ENCODE results near the gene CHD6.

The CHD6 gene

GRCh38 chr20:41371371-41371770 lies 246.8 kb downstream of the CHD6 start:
- CTCF ChIA-PET: no interaction called here
- H3K4me3 ChIP-seq (ENCODE audit: low read depth, low read length): no peak overlapping the region
- POLR2A ChIA-PET: no interaction called here
- TF ChIP-seq, protein P1, sequence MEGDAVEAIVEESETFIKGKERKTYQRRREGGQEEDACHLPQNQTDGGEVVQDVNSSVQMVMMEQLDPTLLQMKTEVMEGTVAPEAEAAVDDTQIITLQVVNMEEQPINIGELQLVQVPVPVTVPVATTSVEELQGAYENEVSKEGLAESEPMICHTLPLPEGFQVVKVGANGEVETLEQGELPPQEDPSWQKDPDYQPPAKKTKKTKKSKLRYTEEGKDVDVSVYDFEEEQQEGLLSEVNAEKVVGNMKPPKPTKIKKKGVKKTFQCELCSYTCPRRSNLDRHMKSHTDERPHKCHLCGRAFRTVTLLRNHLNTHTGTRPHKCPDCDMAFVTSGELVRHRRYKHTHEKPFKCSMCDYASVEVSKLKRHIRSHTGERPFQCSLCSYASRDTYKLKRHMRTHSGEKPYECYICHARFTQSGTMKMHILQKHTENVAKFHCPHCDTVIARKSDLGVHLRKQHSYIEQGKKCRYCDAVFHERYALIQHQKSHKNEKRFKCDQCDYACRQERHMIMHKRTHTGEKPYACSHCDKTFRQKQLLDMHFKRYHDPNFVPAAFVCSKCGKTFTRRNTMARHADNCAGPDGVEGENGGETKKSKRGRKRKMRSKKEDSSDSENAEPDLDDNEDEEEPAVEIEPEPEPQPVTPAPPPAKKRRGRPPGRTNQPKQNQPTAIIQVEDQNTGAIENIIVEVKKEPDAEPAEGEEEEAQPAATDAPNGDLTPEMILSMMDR (IDR thresholded peaks at IDR 0.05; ENCODE audit: insufficient read depth, low read length, missing control alignments): no peak
- no peak for DNase-seq (ENCODE audit: low read depth, low spot score)

DNA sequence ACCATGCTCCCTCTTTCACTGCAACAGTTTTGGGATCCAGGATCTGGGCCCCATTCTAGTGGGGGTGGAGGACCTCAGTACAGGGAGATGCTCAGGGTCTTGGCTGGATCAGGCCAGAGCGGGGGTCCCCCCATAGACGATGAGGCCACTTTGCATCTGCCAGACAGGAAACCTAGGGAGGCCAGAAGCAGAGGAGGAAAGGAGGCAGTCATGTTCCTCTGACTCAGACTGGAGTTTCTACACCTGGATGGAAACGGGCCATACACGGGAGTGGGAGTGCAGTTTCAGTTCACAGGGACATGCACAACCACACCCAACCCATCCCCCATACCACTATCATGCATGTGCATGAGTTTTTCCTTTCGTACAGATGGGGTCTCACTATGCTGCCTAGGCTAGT lies 248.0 kb downstream of the CHD6 start:
- no peak for DNase-seq (ENCODE audit: low read depth, low spot score)
- no peak overlapping the region for H3K4me3 ChIP-seq (ENCODE audit: low read depth, low read length)
- POLR2A ChIA-PET: no interaction called here
- CTCF ChIA-PET: interaction anchor here (0.9 to 1.2 kb wide), 2 partner anchors 11 to 31 kb away, joined by 3 to 4 read pairs; no protein-coding TSS in a partner anchor
- TF ChIP-seq, protein P1 (IDR thresholded peaks at IDR 0.05; ENCODE audit: insufficient read depth, low read length, missing control alignments): no peak

- no peak for DNase-seq (ENCODE audit: low read depth, low spot score)
- CTCF ChIA-PET: interaction anchor here (0.9 to 1.2 kb wide), 2 partner anchors 10 to 30 kb away, joined by 3 to 4 read pairs; no protein-coding TSS in a partner anchor
- POLR2A ChIA-PET: no interaction called here
- H3K4me3 ChIP-seq (ENCODE audit: low read depth, low read length): no peak overlapping the region
- TF ChIP-seq, protein P1 (IDR thresholded peaks at IDR 0.05; ENCODE audit: insufficient read depth, low read length, missing control alignments): no peak
These were observed 248.5 kb downstream of the CHD6 start for GRCh38 chr20:41369673-41370072.

DNA sequence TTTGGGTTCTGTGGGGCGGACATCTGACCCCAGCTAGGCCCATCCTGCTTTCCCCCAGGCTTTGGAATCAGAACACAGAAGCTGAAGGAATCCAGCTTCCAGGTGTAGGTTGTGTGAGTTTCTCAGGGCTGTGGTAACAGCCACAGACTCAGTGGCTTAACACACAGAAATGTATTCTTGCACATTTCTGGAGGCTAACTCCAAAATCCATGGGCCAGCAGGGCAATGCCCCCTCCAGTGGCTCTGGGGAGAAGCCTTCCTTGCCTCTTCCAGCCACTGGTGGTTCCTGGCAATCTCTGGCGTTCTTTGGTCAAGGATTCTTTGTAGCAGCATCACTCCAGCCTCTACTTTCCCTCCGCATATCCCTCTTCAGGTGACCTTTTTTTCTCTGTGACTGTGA lies 250.2 kb downstream of the CHD6 start:
- POLR2A ChIA-PET: no interaction called here
- DNase-seq (ENCODE audit: low read depth, low spot score): no peak
- H3K4me3 ChIP-seq (ENCODE audit: low read depth, low read length): no peak overlapping the region
- TF ChIP-seq, protein P1 (IDR thresholded peaks at IDR 0.05; ENCODE audit: insufficient read depth, low read length, missing control alignments): no peak
- CTCF ChIA-PET: interaction anchor here (0.7 to 1.2 kb wide), 3 partner anchors 10 to 28 kb away, joined by 3 read pairs; no protein-coding TSS in a partner anchor

GRCh38 chr20:41367393-41367695 lies 250.8 kb downstream of the CHD6 start:
- CTCF ChIA-PET: interaction anchor here (0.7 to 1.0 kb wide), 2 partner anchors 9 to 14 kb away, joined by 3 read pairs; no protein-coding TSS in a partner anchor
- POLR2A ChIA-PET: no interaction called here
- H3K4me3 ChIP-seq (ENCODE audit: low read depth, low read length): no peak overlapping the region
- no peak for DNase-seq (ENCODE audit: low read depth, low spot score)
- TF ChIP-seq, protein P1 (IDR thresholded peaks at IDR 0.05; ENCODE audit: insufficient read depth, low read length, missing control alignments): no peak

DNA sequence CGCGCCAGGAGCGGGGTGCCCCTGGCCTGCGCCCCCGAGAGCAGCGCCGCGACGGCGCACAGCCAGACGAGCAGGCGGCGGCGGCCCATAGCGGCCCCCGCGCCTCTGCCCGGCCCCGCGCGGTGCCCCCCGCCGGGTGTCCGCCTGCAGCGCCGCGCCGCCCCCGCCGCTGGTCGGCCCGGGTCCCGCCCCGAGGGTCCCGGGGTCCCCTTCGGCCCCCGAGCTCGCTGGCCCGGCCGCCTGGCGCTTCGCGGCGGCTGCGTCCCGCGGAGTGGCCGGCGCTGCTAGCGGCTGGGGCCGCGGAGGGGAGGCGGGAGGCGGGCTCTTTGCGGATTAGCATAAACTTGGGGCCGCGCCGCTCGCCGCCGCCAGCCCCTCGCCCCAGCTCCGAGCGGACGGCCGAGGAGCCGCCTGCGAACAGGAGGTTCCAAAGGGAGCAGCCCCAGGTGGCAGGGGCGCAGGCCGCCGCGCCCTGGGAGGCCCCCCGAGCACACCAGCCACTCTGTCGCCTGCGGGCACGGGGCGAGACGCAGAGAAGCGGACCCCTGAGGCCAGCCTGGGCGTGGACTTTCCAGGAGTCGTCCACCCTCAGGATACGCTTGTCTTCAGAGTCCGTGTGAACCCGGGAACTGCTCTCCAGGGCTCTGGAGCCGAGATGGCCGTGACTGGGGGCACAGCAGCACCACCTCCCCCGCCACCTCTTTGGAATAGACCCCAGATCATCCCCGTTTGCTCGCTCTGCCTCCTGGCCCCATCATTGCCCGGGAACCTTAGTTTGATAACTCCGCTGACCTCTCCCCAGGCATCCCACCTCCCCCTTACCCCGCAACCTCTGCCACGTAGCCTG lies 251.4 kb downstream of the CHD6 start, which contains the start of gene EMILIN3:
Gene EMILIN3 (minus strand): TSS at position 273 of the 847 bp plus-strand sequence. CDS start 184 bp downstream, at position 89.
- H3K4me3 ChIP-seq (ENCODE audit: low read depth, low read length): peak within 1 kb of the TSS; percentile 12
- no peak for DNase-seq (ENCODE audit: low read depth, low spot score)
- TF ChIP-seq, protein P1 (IDR thresholded peaks at IDR 0.05; ENCODE audit: insufficient read depth, low read length, missing control alignments): no peak
- ChIA-PET CTCF (interaction anchor here (1.0 kb wide), 1 partner anchor 14 kb away, joined by 3 read pairs; no protein-coding TSS in a partner anchor), POLR2A (no interaction called here)
